Measurements from ENCODE around the gene THRB.

The THRB gene

GRCh38 chr3:24387493-24387892 lies 107.2 kb downstream of the THRB start:
- Histone ChIP-seq H3K36me3 (ENCODE audit: insufficient read depth, low read length) (no peaks in the 10 kb centered on the region), H3K27ac (ENCODE audit: low read depth, low read length, poor library complexity, severe bottlenecking) (no peak overlapping the region), H3K4me3 (ENCODE audit: low read depth, low read length, poor library complexity, severe bottlenecking) (no peak overlapping the region), H3K79me2 (ENCODE audit: insufficient read depth, low read length) (no peaks in the 10 kb centered on the region), H3K4me2 (ENCODE audit: low read length) (no peak overlapping the region), H3K4me1 (ENCODE audit: insufficient read depth, low read length, severe bottlenecking) (no peaks in the 10 kb centered on the region), H2AFZ (ENCODE audit: low read length) (no peak overlapping the region), H3K27me3 (ENCODE audit: insufficient read depth, low read length) (no peaks in the 10 kb centered on the region), H3K9me3 (ENCODE audit: low read length) (no peaks in the 10 kb centered on the region), H3K9me2 (ENCODE audit: low read depth, low read length) (no peaks in the 10 kb centered on the region), H3K9ac (ENCODE audit: low read length) (no peak overlapping the region), H3F3A (ENCODE audit: insufficient read depth, low read length) (no peaks in the 10 kb centered on the region), H4K20me1 (ENCODE audit: insufficient read depth, low read length) (no peaks in the 10 kb centered on the region)
- TF ChIP-seq CTCF (IDR thresholded peaks at IDR 0.05; ENCODE audit: low read length) (no peak), EZH2 (IDR thresholded peaks at IDR 0.05; ENCODE audit: borderline replicate concordance, low read length) (no peak)

- Histone ChIP-seq H2AFZ (ENCODE audit: low read length) (no peak overlapping the region), H3K4me2 (ENCODE audit: low read length) (no peak overlapping the region), H3K27ac (ENCODE audit: low read depth, low read length, poor library complexity, severe bottlenecking) (no peak overlapping the region)
These were observed 107.7 kb downstream of the THRB start for GRCh38 chr3:24387000-24387399.

GRCh38 chr3:24386458-24386857 lies 108.2 kb downstream of the THRB start:
- no peak overlapping the region for H3K9ac ChIP-seq (ENCODE audit: low read length)
- TF ChIP-seq EZH2 (IDR thresholded peaks at IDR 0.05; ENCODE audit: borderline replicate concordance, low read length) = no peak
- no peak for TF ChIP-seq CTCF (IDR thresholded peaks at IDR 0.05; ENCODE audit: low read length)

More at GRCh38 chr3:24387000-24387399, 107.7 kb downstream of the THRB start:
- Histone ChIP-seq H3K4me3 (ENCODE audit: low read depth, low read length, poor library complexity, severe bottlenecking) (no peak overlapping the region), H3F3A (ENCODE audit: insufficient read depth, low read length) (no peaks in the 10 kb centered on the region), H3K9ac (ENCODE audit: low read length) (no peak overlapping the region), H3K27me3 (ENCODE audit: insufficient read depth, low read length) (no peaks in the 10 kb centered on the region), H4K20me1 (ENCODE audit: insufficient read depth, low read length) (no peaks in the 10 kb centered on the region), H3K9me3 (ENCODE audit: low read length) (no peaks in the 10 kb centered on the region), H3K36me3 (ENCODE audit: insufficient read depth, low read length) (no peaks in the 10 kb centered on the region), H3K9me2 (ENCODE audit: low read depth, low read length) (no peaks in the 10 kb centered on the region), H3K79me2 (ENCODE audit: insufficient read depth, low read length) (no peaks in the 10 kb centered on the region), H3K4me1 (ENCODE audit: insufficient read depth, low read length, severe bottlenecking) (no peaks in the 10 kb centered on the region)
- TF ChIP-seq CTCF (IDR thresholded peaks at IDR 0.05; ENCODE audit: low read length) (no peak), EZH2 (IDR thresholded peaks at IDR 0.05; ENCODE audit: borderline replicate concordance, low read length) (no peak)

More at GRCh38 chr3:24386458-24386857, 108.2 kb downstream of the THRB start:
- Histone ChIP-seq H3K27me3 (ENCODE audit: insufficient read depth, low read length) (no peaks in the 10 kb centered on the region), H3K9me3 (ENCODE audit: low read length) (no peaks in the 10 kb centered on the region), H3K4me2 (ENCODE audit: low read length) (no peak overlapping the region), H3K4me3 (ENCODE audit: low read depth, low read length, poor library complexity, severe bottlenecking) (no peak overlapping the region), H3K27ac (ENCODE audit: low read depth, low read length, poor library complexity, severe bottlenecking) (no peak overlapping the region), H3K36me3 (ENCODE audit: insufficient read depth, low read length) (no peaks in the 10 kb centered on the region), H4K20me1 (ENCODE audit: insufficient read depth, low read length) (no peaks in the 10 kb centered on the region), H3K79me2 (ENCODE audit: insufficient read depth, low read length) (no peaks in the 10 kb centered on the region), H3K9me2 (ENCODE audit: low read depth, low read length) (no peaks in the 10 kb centered on the region), H2AFZ (ENCODE audit: low read length) (no peak overlapping the region), H3F3A (ENCODE audit: insufficient read depth, low read length) (no peaks in the 10 kb centered on the region), H3K4me1 (ENCODE audit: insufficient read depth, low read length, severe bottlenecking) (no peaks in the 10 kb centered on the region)
